HG03575 (cell line): Measurements from ENCODE around the gene URB1.

Source experiments
- ATAC-seq: cut with Tn5 transposase; IDR thresholded peaks from one replicate; pipeline ENCODE4 v1.9.1; 2021; ENCODE audit not compliant: unreplicated experiment, insufficient number of reproducible peaks, low FRiP score; ENCODE audit errors: extremely low read depth

Gene URB1

GRCh38 chr21:32308696-32309095 lies 84.1 kb downstream of the URB1 start:
- no peak for ATAC-seq

GRCh38 chr21:32307706-32308105 lies 85.1 kb downstream of the URB1 start:
- ATAC-seq, result no peak

GRCh38 chr21:32306021-32306780 lies 86.6 kb downstream of the URB1 start:
- ATAC-seq, result no peak

- ATAC-seq, result no peak
Observed at GRCh38 chr21:32304998-32305397, 87.8 kb downstream of the URB1 start.

GRCh38 chr21:32303385-32303784 lies 89.4 kb downstream of the URB1 start:
- no peak for ATAC-seq

- no peak for ATAC-seq
Observed at GRCh38 chr21:32302560-32302959, 90.3 kb downstream of the URB1 start.

GRCh38 chr21:32301596-32301995 lies 91.2 kb downstream of the URB1 start:
- no peak for ATAC-seq

- ATAC-seq, result no peak
Observed at GRCh38 chr21:32300117-32300681, 92.6 kb downstream of the URB1 start.

- no peak for ATAC-seq
Observed at GRCh38 chr21:32299695-32300094, 93.1 kb downstream of the URB1 start.

- no peak for ATAC-seq
Observed at GRCh38 chr21:32298658-32299081, 94.1 kb downstream of the URB1 start, which contains the start of gene MRAP. Gene MRAP (plus strand): TSS chr21:32298855. CDS start chr21:32298972, 117 bp downstream.

- no peak for ATAC-seq
Observed at GRCh38 chr21:32298148-32298559, 94.7 kb downstream of the URB1 start.

GRCh38 chr21:32297449-32297848 lies 95.4 kb downstream of the URB1 start:
- no peak for ATAC-seq

GRCh38 chr21:32285476-32285875 lies 107.3 kb downstream of the URB1 start:
- ATAC-seq, result no peak

- no peak for ATAC-seq
Observed at GRCh38 chr21:32282992-32283391, 109.8 kb downstream of the URB1 start.

GRCh38 chr21:32281531-32281930 lies 111.3 kb downstream of the URB1 start:
- ATAC-seq, result no peak

- ATAC-seq, result no peak
Observed at GRCh38 chr21:32279377-32279680, 113.5 kb downstream of the URB1 start.

GRCh38 chr21:32278518-32279376 lies 114.1 kb downstream of the URB1 start, which contains the start of gene MIS18A:
Gene MIS18A (minus strand): TSS chr21:32279049. CDS start chr21:32279014, 35 bp downstream.
- ATAC-seq, result peak; percentile 41

GRCh38 chr21:32278103-32278502 lies 114.7 kb downstream of the URB1 start:
- ATAC-seq, result no peak

GRCh38 chr21:32276671-32277070 lies 116.1 kb downstream of the URB1 start:
- ATAC-seq, result no peak

- no peak for ATAC-seq
Observed at GRCh38 chr21:32270748-32271147, 122.1 kb downstream of the URB1 start.
